Measurements from ENCODE around the gene REC8. TPM values are rescaled to one million over a fixed set of nuclear protein-coding genes. Genes with fewer than 3 reads are reported as not detected.

The REC8 gene
- total and polyA plus RNA-seq, 2 of the 13 experiments (the other 11 are each of a cell fraction or from before 2014, with no cell fraction given): 3.4 to 14.7 TPM

DNA sequence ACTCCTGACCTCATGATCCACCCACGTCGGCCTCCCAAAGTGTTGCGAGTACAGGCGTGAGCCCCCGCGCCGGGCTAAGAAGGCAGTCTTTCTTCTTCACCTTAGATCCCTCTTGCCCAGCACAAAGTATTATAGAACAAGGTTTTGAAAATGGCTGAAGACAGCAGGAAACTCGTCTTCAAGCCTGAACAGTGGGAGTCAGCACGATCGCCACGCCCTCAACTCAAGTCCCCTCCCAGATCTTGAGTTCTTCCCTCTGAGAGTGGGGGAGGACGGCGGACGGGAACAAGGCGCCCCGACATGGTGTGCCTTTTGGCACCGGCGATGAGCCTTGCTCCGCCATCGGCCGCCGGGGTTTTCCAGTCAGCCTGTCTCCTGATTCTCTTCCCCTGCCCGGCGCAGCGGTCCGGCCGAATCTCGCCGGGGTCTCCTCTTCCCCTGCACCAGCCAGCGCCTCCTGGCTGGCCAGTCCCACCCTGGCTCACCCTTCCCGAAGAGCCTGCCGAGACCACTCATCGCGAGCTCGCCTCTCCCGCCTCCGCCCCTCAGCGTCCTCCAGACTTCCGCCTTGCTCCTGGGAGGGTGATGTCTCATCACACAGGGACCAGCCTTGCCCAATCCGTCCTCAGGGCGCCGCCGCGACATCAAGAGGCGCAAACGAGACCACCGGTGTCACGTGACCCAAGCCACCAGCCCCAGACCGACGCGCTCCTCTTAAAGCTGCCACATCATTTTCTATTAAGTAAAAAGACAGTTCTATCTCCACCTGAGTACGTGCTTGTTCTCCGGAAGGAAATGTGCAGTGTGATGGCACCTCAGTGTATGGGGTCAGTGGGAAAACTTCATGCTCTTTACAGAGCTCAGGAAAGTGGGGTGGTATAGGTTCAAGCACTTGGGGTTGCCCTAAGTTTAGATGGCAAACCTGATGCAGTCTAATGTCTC is 41.3 kb downstream of the REC8 start, which contains the start of gene CHMP4A (continued):
- TF ChIP-seq ZBTB40 (IDR thresholded peaks at IDR 0.05): no peak
- TF ChIP-seq ZBTB40 (CRISPR knock-in tag; IDR thresholded peaks at IDR 0.05): peak; percentile 82
- peak; percentile 99 for TF ChIP-seq ZNF350 (CRISPR knock-in tag; IDR thresholded peaks at IDR 0.05; ENCODE audit: borderline replicate concordance, low read depth)
- TF ChIP-seq ZNF674 (CRISPR knock-in tag; IDR thresholded peaks at IDR 0.05; ENCODE audit: low read depth): no peak
- TF ChIP-seq, protein P1, sequence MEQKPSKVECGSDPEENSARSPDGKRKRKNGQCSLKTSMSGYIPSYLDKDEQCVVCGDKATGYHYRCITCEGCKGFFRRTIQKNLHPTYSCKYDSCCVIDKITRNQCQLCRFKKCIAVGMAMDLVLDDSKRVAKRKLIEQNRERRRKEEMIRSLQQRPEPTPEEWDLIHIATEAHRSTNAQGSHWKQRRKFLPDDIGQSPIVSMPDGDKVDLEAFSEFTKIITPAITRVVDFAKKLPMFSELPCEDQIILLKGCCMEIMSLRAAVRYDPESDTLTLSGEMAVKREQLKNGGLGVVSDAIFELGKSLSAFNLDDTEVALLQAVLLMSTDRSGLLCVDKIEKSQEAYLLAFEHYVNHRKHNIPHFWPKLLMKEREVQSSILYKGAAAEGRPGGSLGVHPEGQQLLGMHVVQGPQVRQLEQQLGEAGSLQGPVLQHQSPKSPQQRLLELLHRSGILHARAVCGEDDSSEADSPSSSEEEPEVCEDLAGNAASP (CRISPR knock-in tag; IDR thresholded peaks at IDR 0.05; ENCODE audit: borderline replicate concordance): peak; percentile 81
- TF ChIP-seq POGK (CRISPR knock-in tag; conservative IDR thresholded peaks at IDR 0.05): peak; percentile 98
- no peak for TF ChIP-seq ZUFSP (CRISPR knock-in tag; IDR thresholded peaks at IDR 0.05; ENCODE audit: borderline replicate concordance)

Measured in HepG2 (cell line).